ENCODE results near the gene RTF2.
A peak's percentile ranks its signal among the peaks of the same experiment; 100 is the strongest.

The RTF2 gene, protein sequence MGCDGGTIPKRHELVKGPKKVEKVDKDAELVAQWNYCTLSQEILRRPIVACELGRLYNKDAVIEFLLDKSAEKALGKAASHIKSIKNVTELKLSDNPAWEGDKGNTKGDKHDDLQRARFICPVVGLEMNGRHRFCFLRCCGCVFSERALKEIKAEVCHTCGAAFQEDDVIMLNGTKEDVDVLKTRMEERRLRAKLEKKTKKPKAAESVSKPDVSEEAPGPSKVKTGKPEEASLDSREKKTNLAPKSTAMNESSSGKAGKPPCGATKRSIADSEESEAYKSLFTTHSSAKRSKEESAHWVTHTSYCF

DNA sequence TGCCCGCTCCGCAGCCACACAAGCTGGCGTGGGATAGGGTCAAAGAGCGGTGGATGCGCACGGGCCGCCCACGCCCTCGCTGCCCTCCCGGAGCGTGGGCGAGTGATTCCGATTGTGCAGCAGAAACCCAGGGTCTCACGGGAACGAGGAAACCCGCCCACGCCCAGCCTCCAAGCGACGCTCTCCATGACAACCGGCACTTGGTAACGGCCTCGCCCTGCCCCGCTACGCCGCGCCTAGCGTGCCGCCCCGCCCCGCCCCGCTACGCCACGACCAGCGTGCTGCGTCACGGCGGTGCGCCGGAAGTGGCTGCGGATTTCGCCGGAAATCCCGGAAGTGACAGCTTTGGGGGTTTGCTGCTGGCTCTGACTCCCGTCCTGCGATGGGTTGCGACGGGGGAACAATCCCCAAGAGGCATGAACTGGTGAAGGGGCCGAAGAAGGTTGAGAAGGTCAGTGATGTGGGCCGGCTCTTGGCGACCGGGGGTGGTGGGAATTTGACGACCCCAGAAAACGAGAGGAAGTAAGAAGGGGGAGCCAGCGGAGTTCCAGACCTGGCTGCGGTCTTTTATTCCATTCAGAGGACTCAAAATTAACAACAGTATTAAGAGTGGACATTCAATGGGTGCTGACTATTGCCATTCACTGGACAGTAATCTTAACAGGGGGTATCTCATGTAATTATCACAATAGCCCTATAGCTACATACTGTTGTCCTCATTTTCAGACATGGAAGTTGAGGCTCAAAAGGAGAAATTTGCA, at the start of gene RTF2:
RTF2 (plus strand) TSS at position 312 of the 761 bp plus-strand sequence; CDS start at position 383, 71 bp downstream.
- DNase-seq (ENCODE audit: low read depth), result peak; percentile 97

DNA sequence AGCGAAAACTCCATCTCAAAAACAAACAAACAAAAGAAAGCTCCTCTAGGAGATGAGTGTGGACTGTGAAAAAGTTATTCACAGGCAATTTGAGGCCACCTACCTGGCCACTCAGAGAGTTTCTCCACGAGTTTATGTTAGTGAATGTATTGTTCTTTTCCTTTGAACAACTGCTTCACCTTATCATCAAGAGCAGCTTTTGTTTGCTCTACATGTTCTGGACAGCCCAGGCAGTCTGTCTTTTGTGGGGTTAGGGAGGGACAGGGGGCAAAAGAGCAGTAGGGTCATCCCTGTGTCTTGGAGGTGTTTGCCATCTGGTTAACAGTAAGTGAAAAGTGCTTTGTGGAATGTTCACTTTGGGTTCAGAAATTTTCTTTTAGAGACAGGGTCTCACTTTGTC, 48.4 kb upstream of the RTF2 start:
- DNase-seq (ENCODE audit: low read depth), result no peak

DNA sequence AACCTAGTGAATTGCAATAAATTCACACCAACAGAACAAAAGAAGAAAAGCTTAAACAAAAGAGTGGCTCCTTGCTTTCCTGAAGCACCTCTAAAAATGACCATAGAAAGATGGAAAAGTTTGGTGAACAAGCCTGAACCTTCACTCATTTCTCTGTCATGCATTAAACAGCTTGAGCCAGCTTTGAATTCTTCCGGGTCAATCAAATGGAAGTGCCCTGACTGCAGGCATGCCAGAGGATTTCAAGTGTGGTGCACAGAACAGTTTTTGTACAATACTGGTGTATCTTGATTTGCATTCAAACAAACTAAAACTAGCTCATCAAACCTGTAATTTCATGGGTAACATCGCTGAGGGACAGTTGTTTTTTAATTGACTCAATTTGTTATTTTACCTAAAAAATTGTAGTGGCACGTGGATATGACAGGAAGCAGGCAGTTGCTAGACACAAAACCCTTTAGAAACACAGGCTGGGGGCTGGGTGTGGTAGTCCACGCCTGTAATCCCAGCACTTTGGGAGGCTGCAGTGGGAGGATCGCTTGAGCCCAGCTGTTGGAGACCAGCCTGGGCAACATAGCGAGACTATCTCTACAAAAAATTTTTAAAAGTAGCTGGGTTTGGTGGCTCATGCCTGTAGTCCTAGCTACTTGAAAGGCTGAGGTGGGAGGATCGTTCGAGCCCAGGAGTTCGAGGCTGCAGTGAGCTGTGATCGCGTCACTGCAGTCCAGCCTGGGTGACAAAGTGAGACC, 47.3 kb upstream of the RTF2 start:
- no peak for DNase-seq (ENCODE audit: low read depth)

DNA sequence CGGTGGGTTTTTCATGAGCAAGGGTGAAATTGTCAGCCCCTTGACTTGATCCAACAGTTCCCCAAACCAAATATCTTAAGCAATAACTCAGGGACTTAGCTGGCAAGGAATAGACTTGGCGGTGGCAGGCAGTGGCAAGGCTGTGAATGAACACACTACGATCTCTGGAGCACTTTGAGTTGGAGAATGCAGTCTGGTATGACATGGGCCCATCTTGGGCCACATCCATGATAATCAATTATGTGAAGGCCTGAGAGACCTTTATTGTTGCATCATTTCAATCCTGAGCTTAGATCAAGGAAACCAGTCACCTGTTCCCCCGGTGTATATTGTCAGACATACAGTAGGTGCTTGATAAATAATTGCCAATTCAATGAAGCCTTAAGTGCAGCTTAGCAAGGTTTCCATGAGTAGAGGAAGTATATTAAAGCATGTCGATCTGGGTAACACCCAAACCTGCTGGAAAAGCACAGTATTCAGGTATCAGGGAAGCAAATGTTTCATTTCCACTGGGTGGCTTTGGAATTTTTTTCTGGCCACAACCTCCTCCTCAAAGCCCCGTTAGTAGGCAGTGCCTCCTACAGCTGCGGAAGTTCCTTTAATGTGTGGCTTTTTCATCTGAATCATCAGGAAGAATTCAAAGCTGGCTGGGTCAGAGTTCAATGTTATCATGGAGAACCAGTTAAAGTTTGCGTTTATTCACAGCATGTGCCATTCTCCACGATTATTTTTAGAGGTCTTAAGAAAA, 46.2 kb upstream of the RTF2 start:
- no peak for DNase-seq (ENCODE audit: low read depth)

DNA sequence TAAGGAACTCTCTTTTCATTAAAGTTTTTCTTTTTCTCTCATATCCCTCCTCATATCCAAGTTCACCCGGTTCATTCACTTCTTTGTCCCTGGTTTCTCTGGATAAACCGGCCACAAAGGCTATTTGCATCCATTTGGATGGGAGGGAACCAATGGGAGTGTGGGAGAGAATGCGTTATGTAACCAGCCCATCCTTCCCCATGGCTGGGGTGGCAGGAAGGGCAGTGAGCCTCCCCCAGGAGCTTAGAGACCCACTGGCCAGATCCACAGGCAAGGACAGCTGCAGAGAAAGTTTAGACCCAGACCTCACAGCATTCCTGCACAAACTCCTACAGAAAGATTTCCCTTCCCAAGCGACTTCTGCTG, 45.6 kb upstream of the RTF2 start:
- no peak for DNase-seq (ENCODE audit: low read depth)

DNA sequence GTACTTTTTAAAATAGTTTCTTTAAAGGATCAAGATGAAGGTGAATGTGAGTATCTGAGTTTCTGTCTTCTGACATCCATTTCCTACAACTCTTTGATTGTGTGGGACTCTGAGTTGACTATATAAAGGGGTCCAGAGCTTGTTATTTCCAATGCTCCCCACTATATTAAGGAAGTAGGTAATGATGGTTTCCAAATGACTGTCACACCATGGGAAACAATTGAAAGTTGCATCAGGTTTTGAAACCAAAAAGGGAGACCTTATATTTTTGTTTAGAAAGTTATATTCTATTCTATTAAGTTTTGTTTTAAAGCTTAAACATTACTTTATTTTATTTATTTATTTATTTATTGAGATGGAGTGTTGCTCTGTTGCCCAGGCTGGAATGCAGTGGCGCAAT, 45.2 kb upstream of the RTF2 start:
- DNase-seq (ENCODE audit: low read depth), result no peak

DNA sequence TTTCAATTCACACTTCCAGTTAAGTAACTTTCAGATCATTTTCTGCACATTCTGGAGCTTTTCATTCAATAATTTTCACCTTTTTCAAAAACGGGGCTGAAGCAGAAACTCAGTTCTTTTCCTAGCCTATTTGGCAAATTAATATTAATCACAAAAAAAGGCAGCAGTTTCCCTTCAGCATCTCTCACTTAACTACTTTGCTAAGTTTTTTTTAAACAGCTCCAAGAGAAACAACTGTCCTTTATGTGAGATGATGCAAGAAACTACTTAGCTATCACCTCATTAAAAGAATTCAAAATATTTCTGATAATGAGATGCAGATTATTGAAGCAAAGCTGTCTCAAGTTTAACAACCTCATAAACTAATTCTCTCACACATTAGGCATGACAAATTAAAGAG, 44.5 kb upstream of the RTF2 start:
- no peak for DNase-seq (ENCODE audit: low read depth)

DNA sequence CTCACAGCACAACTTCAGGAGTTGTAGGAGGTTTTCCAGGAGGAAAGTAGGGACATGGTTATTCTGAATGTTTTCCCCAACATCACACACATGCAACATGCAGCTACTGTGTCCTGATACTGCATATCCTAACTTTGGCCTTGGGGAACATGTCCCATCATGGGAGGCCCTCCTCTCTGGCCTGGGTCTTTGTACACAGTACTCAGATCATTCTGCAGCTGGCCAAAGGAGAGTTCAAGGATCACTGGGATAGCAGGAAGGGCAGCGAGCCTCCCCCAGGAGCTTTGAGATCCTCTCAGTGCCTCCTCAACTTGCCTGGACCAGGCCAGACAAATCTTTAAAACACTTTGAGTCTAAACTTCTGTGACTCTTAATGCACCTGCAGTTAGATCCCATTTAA, 43.5 kb upstream of the RTF2 start:
- no peak for DNase-seq (ENCODE audit: low read depth)

DNA sequence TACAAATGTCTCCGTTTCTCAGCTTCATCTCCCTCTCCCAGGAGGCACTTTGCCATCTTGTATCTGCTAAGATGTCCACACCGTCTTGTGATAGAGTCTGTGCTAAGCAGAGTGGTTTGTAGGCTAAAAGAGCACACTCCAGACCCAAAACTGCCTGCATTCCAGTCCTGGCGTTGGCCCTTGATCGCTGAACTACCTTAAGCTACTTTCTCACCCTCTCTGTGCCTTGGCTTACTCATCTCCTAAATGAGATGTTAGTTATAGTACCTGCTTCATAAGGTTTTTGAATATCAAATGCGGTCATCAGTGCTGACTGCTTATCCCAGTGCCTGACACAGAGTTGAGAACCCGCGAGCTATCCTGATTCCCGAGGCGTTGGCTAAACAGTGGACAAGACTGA, 42.4 kb upstream of the RTF2 start:
- DNase-seq (ENCODE audit: low read depth), result no peak

DNA sequence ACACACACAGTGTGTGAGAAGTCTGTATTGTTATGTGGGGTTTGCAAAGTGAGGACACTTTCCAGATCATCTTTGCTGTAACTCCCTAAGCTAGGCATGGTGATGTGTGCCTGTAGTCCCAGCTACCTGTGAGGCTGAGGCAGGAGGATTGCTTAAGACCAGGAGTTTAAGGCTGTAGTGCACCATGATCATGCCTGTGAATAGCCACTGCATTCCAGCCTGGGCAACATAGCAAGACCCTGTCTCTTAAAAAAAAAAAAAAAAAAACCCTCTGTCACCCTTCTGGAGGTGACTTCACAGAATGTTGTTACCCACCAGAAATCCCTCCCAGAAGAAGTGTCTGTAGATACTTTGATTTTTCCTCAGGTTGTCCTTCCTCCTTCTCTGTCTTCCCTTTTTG, 41.5 kb upstream of the RTF2 start:
- DNase-seq (ENCODE audit: low read depth), result no peak

DNA sequence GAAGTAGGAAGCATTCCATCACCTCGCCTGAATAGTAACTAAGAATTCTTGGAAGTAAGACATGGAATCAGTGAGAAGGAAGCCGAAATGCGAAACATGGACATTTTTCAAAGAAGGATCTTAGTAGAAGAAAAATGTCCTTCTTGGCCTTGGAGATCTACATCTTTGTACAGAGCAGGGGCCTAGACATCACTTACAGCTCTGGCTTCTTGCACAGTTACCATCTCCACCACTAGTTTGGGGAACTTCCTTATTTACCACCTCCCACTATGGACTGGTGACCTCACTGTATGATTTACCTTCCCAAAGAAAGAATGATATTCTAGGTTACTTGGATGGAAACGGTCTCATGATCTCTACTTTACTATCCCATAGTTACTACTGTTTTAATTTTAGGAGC, 40.6 kb upstream of the RTF2 start:
- no peak for DNase-seq (ENCODE audit: low read depth)

DNA sequence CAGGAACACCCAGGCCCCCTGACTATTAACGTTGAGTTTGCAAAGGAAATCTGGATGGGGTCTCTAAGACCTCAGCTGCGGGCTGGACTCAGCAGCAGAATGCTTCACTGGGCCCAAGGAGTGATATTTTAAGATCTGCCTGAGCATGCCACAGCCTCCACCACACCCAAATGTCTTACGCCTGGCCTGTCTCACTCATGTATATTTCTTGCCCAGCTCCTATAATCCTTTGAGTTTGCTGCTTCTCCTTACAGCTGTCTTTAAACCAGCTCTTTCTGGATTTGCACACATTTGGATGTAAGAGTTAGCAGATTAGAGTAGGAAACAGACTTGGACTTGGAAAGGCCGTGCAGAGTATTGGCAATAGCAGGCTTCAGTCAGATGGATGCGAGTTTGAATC, 40.0 kb upstream of the RTF2 start:
- no peak for DNase-seq (ENCODE audit: low read depth)

DNA sequence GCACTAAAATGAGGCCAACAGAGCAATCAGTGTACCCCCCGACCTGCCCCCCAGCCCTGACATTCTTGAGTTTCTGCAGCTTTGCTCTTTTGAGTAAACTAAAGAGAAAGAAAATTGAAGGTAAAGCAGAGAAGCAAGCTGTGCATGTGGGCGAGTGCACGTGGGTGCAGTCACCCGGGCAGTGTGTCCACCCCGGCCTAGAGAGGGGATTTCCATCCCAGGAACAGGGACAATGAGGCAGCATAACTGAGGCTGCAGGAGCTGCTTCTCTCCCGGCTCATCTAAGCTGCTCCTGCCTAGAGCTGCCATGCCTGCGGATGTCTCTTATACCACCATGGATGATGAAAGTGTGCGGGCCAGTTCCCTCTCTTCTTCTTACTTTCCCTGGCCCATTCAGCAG, 39.5 kb upstream of the RTF2 start:
- no peak for DNase-seq (ENCODE audit: low read depth)

DNA sequence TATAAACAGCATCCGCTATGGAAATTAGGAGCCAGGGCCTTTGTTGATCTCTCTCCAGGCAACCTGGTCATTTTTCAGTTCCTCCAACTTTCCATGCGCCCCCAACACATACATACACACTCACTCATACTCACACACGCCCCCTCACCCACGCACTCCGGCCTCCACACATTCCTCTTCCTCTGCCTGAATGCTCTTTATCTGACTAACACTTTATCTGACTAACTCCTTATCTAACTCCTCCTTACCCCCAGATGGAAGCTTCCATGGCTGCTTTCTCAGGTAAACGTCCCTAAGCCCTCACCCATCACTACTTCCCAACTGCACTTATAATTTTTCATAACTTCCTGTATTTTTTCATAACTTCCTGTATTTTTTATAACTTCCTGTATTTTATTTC, 38.9 kb upstream of the RTF2 start:
- DNase-seq (ENCODE audit: low read depth), result peak; percentile 18

DNA sequence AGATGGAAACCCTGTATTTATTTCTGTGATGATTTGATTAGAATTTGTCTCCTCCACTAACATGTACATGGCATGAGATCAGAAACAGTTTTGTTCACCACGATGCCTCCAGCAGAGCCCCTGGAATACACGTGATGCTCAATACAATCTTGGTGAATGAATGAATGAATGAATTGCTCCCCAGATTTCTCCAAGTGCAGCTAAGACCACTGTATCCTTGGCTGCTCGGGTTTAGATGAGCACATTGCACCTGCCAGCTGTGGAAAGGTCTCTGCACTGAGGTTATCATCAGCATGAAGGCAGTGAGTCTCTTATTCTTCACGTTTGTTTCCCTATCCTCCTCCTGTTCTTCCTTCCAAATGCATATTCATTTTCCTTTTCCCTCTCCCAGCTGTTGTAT, 38.5 kb upstream of the RTF2 start:
- DNase-seq (ENCODE audit: low read depth), result no peak

DNA sequence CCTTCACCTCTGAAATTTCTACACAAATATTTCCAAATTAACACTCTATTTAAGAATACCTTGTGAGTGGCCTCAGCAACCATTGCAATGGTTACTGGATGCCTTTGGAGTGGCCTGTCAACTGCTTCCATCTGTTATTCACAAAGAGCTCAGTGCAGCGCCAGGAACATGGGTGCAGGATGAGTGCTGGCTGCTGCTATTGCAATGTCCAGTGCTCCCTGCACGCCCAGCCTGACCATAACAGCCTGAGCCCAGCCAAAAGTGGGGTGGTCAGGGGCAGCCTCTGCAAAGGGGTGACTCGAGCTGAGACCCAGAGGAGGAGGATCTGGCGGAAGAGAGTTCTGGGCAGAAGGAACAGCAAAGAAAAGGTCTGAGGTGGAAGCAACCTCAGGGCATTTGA, 38.0 kb upstream of the RTF2 start:
- no peak for DNase-seq (ENCODE audit: low read depth)

DNA sequence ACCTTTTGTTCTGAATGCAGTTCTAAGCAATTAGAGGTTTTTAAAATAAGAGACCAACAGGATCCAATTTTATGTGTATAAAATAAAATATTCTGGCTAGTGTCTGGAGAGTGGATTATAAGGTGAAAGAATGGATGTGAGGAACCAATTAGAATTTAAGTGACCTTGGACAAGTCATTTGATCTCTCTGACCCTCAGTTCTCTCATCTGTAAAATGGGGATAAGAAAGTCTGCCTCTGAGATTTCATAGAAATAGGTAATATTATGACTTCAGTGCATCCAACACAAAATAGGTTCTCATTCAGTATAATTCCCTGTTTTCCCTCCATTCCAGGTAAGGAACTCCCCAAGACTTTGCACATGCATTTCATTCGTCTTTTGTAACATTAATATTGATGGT, 37.5 kb upstream of the RTF2 start:
- no peak for DNase-seq (ENCODE audit: low read depth)

DNA sequence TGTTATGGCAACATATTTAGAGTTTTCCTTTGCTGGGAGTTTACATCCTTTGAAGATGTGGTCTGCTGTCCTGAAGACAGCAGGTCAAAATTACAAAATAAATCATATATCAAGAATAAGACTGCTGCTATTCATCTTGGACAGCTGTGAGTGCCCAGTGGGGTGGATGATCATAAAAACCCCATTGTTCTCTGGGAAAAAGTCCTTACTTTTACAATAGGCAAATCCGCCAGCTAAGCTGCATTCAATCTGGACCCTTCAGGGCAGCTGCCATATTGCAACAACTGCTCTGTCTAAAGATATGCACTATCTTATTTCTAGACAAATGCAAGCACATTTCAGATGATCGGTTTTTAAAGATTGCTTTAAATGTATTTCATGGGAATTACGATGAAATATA, 37.0 kb upstream of the RTF2 start:
- no peak for DNase-seq (ENCODE audit: low read depth)

DNA sequence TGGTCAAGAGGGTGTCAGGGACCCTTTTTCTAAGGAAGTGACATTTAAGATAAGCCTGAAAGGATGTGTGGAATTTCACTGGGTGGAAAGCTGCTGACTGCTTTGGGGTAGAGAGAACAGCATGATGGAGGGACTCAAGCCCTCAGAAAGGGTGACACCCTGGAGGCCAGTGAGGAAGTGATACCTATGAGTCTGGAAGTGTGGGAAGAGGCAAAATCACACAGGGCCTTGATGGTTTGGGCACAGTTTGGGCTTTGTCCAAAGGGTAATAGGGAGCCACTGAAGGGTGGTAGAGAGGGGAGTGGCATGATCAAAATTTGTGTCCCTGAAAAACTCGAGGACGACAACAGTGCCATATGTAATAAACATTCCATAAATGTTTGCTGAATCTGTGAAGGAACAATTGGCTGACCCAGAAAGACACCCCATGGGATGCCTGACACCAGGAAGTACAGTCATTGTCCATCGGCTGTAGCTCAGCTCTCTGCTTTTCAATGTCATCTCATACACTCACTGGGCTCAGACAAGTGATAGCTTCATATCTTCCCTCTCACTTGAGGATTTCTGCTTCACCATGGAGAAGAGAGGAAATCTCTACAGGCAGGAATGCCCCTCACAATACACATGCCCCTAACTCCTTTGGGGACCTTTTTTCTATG, 35.1 kb upstream of the RTF2 start:
- no peak for DNase-seq (ENCODE audit: low read depth)

DNA sequence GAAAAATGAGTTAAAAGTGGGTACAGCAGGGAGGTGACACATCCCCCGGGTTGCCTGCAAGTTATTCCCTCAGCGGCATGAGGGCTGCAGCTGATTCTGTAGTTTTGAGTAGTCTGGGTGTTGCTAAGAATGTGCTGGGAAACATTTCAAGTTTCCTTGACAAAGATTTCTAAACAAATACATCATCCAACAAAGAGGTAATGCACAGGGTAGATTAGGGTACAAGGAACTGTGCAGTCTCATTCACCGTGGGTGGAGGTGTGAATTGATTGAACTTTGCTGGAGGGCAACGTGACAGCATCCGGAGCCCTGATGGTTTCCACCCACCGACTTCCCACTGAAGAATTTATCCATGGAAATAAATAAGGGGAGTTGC, 34.6 kb upstream of the RTF2 start:
- no peak for DNase-seq (ENCODE audit: low read depth)

DNA sequence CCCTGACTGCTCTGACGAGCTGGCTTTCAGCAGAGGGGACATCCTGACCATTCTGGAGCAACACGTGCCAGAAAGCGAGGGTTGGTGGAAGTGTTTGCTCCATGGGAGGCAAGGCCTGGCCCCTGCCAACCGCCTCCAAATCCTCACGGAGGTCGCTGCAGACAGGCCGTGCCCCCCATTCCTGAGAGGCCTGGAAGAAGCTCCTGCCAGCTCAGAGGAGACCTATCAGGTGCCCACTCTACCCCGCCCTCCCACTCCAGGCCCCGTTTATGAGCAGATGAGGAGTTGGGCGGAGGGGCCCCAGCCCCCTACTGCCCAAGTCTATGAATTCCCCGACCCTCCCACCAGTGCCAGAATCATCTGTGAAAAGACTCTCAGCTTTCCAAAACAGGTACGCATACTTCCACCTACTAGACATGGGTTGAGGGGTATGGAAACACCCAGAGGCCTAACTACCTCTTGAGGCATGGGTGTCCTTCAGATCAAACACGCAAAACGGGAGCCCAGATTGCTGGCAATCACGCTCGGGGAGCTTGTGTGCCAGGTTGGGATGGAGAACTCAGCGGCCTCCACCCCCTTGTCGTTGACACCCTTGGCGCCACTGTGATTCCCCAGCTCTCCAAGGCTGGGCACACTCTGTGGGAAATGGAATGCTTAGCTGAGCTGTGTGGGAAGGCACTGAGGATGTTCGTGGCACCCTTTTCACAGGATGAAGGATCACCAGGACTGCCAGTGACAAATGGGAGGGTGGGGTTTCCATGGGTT, 31.0 kb upstream of the RTF2 start:
- no peak for DNase-seq (ENCODE audit: low read depth)
